K562 (cell line): ENCODE measurements around the gene FCRLA. TPM values are rescaled to one million over a fixed set of nuclear protein-coding genes. Genes with fewer than 3 reads are reported as not detected.

Experiments used
- ATF4 ChIP-seq: fragments of 450-650 bp; formaldehyde crosslinking; IDR thresholded peaks from 2 replicates; pipeline ENCODE4 v1.4.0; 2022; ENCODE audit warnings: mild to moderate bottlenecking, moderate library complexity
- ATF7 ChIP-seq: fragments of 450-650 bp; IDR thresholded peaks from 2 replicates; pipeline ENCODE4 v1.7.1; 2014; ENCODE audit warnings: mild to moderate bottlenecking, moderate library complexity
- DMBX1 ChIP-seq: fragments of 250-450 bp; sonication (Bioruptor Pico); IDR thresholded peaks from 2 replicates; pipeline ENCODE4 v1.8.0; 2022; ENCODE audit warnings: inconsistent platforms, mild to moderate bottlenecking, moderate library complexity, borderline replicate concordance
- ETV6 ChIP-seq, 3 experiments: fragments of 150-350 bp in 1 of 3; sonication (generic) in 1 of 3; formaldehyde crosslinking in 1 of 3; IDR thresholded peaks; 2 replicates each; pipeline versions ENCODE4 v1.6.1 to v1.8.0; 2014 to 2022; ENCODE audit warnings: borderline replicate concordance in 2 of 3, low read depth in 2 of 3, antibody characterized with exemption in 1 of 3, low read length in 1 of 3, mild to moderate bottlenecking in 1 of 3, missing genetic modification reagents in 1 of 3
- KLF1 ChIP-seq: fragments of 450-650 bp; IDR thresholded peaks from 2 replicates; pipeline ENCODE4 v1.6.1; 2016; ENCODE audit warnings: missing genetic modification characterization, missing compliant biosample characterization
- MXD1 ChIP-seq: fragments of 250-450 bp; sonication (Bioruptor Pico); IDR thresholded peaks from 2 replicates; pipeline ENCODE4 v1.8.0; 2021; ENCODE audit warnings: borderline replicate concordance, mild to moderate bottlenecking, moderate library complexity; ENCODE audit not compliant: poor library complexity, severe bottlenecking
- POLR2AphosphoS5 ChIP-seq: IDR thresholded peaks from 2 replicates; pipeline ENCODE4 v1.6.1; 2011; ENCODE audit warnings: mild to moderate bottlenecking, low read depth, low read length, moderate library complexity; ENCODE audit not compliant: control insufficient read depth, insufficient read depth
- RCOR1 ChIP-seq, 2 experiments: IDR thresholded peaks; 2 replicates each; pipeline ENCODE4 v1.6.1; 2012; ENCODE audit warnings: low read depth in 2 of 2, low read length in 2 of 2, borderline replicate concordance in 1 of 2, improper control_type of control experiment in 1 of 2
- RFX1 ChIP-seq: fragments of 450-650 bp; IDR thresholded peaks from 2 replicates; pipeline ENCODE4 v1.6.1; 2016; ENCODE audit warnings: mild to moderate bottlenecking, moderate library complexity
- RNF2 ChIP-seq: sonication (generic); IDR thresholded peaks from 2 replicates; pipeline ENCODE4 v1.6.1; 2016
- RREB1 ChIP-seq: fragments of 250-450 bp; sonication (Bioruptor Pico); IDR thresholded peaks from 2 replicates; pipeline ENCODE4 v1.4.0; 2020
- TEAD4 ChIP-seq, 2 experiments: sonication (generic) in 1 of 2; formaldehyde crosslinking in 1 of 2; IDR thresholded peaks; 2 replicates each; pipeline versions ENCODE4 v1.6.1 to v1.8.0; 2012 to 2022; ENCODE audit warnings: borderline replicate concordance in 1 of 2, inconsistent platforms in 1 of 2, low read length in 1 of 2, mild to moderate bottlenecking in 1 of 2, missing genetic modification reagents in 1 of 2
- ZBTB33 ChIP-seq: sonication (generic); formaldehyde crosslinking; IDR thresholded peaks from 2 replicates; pipeline ENCODE4 v1.8.1; 2023; ENCODE audit warnings: mild to moderate bottlenecking, missing genetic modification reagents
- ZNF41 ChIP-seq: fragments of 250-450 bp; sonication (Bioruptor Pico); conservative IDR thresholded peaks from 2 replicates; pipeline ENCODE4 v1.4.0; 2020; ENCODE audit warnings: mild to moderate bottlenecking
- polyA plus RNA-seq, 8 experiments: library from polyadenylated mRNA; depleted of rRNA in 4 of 8; stranded (reverse) in 5 of 8; unstranded in 3 of 8; fragments of >200 nt; fragmentation: Nextera tagmentation in 2 of 8; fragmentation: Illumina TruSeq in 1 of 8; extraction: Ambion mirVana in 2 of 8; extraction: Trizol in 1 of 8; gene quantifications; 2 replicates each; pipeline versions ENCODE4 v1.2.1 to v1.2.3, GENCODE V29; 2011 to 2014; ENCODE audit warnings: inconsistent platforms in 1 of 8, missing spikeins in 1 of 8
- total RNA-seq, 7 experiments: library from RNA; depleted of rRNA in 6 of 7; stranded (reverse); fragments of >200 nt in 6 of 7; fragmentation: Illumina TruSeq in 2 of 7; extraction: Trizol in 2 of 7; gene quantifications; 2 replicates each; pipeline versions ENCODE4 v1.2.1 to v1.2.3, GENCODE V29; 2011 to 2021; ENCODE audit warnings: low replicate concordance in 1 of 7

The FCRLA gene
- total and polyA plus RNA-seq, 9 of the 15 experiments (the other 6 are each of a cell fraction or from before 2014, with no cell fraction given), result 0.09 to 0.84 (median 0.44) TPM

- TF ChIP-seq DMBX1 (CRISPR knock-in tag) (peak; percentile 88; the same call in 1 of the 2 replicates), RCOR1 (IDR thresholded peaks at IDR 0.05; ENCODE audit: borderline replicate concordance in 1 of 2, low read depth in 2 of 2, low read length in 2 of 2) (peak in 1 of 2 experiments; percentile 87; a peak in 2 of 4 replicates), ETV6 (IDR thresholded peaks at IDR 0.05; ENCODE audit: borderline replicate concordance in 1 of 2, low read depth in 2 of 2, low read length in 1 of 2) (peak in 1 of 2 experiments; percentile 55; a peak in 1 of 4 replicates), ETV6 (CRISPR knock-in tag; IDR thresholded peaks at IDR 0.05; ENCODE audit: borderline replicate concordance) (no peak), ZBTB33 (CRISPR knock-in tag) (no peak), TEAD4 (IDR thresholded peaks at IDR 0.05; ENCODE audit: low read length) (peak; percentile 53; the same call in 1 of the 2 replicates), TEAD4 (CRISPR knock-in tag; IDR thresholded peaks at IDR 0.05; ENCODE audit: borderline replicate concordance) (no peak), POLR2AphosphoS5 (0 out of 2 replicates have a peak, but pooled peaks have one; percentile 46), ATF4 (CRISPR knock-in tag) (peak; percentile 29; the same call in 1 of the 2 replicates), ATF7 (peak; percentile 70; the same call in 1 of the 2 replicates), MXD1 (CRISPR knock-in tag) (no peak), RREB1 (CRISPR knock-in tag) (peak; percentile 77; the same call in 1 of the 2 replicates), RNF2 (peak; percentile 85; the same call in 1 of the 2 replicates), RFX1 (no peak), KLF1 (tag) (no peak), ZNF41 (CRISPR knock-in tag) (0 out of 2 replicates have a peak, but pooled peaks have one; percentile 46)
Observed at GRCh38 chr1:161721738-161722343, 14.8 kb downstream of the FCRLA start (continued).
